Activated CD8-positive, alpha-beta T cell treated with anti-CD3 and anti-CD28 coated beads for 36 hours (primary cell): ENCODE measurements around the gene GOLGA6B. TPM values are rescaled to one million over a fixed set of nuclear protein-coding genes. Genes with fewer than 3 reads are reported as not detected.
"Not testable (repeated sequence)": the region's sequence is repeated elsewhere in the genome, so short reads cannot be mapped to it uniquely, and the experiment has no call there.

Experiments
- ATAC-seq: fragments of 200-7000 bp; cut with Tn5 transposase; one replicate; pipeline ENCODE4 v1.10.0; 2021; ENCODE audit warnings: mild to moderate bottlenecking, moderate library complexity
- CTCF ChIA-PET: fragments of 350-600 bp; sonication (Branson Sonifier 250); formaldehyde crosslinking; loops from one replicate; lab custom pipeline; 2021; ENCODE audit warnings: antibody characterized with exemption; lab: Charles Lee
- POLR2A ChIA-PET: fragments of 350-600 bp; sonication (Branson Sonifier 250); formaldehyde crosslinking; loops from one replicate; lab custom pipeline; 2021; ENCODE audit warnings: antibody characterized with exemption; lab: Charles Lee
- DNase-seq: peaks from one replicate; pipeline ENCODE4 v3.0.0-alpha.2; 2020
- H3K27ac Mint-ChIP-seq: one replicate; pipeline ENCODE4 v1.8.0; 2021; ENCODE audit warnings: mild to moderate bottlenecking, mixed read lengths
- H3K27me3 Mint-ChIP-seq: one replicate; pipeline ENCODE4 v1.8.0; 2021; ENCODE audit warnings: mixed read lengths
- H3K36me3 Mint-ChIP-seq: one replicate; pipeline ENCODE4 v1.8.0; 2021; ENCODE audit warnings: low read depth, mixed read lengths
- H3K4me1 Mint-ChIP-seq: one replicate; pipeline ENCODE4 v1.8.0; 2021; ENCODE audit warnings: low read depth, mixed read lengths
- H3K4me3 Mint-ChIP-seq: one replicate; pipeline ENCODE4 v1.8.0; 2021; ENCODE audit warnings: mild to moderate bottlenecking, moderate library complexity, mixed read lengths
- H3K9me3 Mint-ChIP-seq: one replicate; pipeline ENCODE4 v1.8.0; 2021; ENCODE audit warnings: mixed read lengths
- CTCF ChIP-seq: fragments of 200-600 bp; IDR thresholded peaks from one replicate; pipeline ENCODE4 v1.8.0; 2022; ENCODE audit warnings: antibody characterized with exemption, mild to moderate bottlenecking
- intact Hi-C: fragments of 100-400 bp; cut with micrococcal nuclease; formaldehyde crosslinking; loops from one replicate; pipeline ENCODE4 v1.10.0; 2022
- total RNA-seq, 2 experiments: library from RNA; stranded (reverse); gene quantifications; one replicate each; pipeline ENCODE4 v1.2.3, GENCODE V29; 2021

The GOLGA6B gene, protein sequence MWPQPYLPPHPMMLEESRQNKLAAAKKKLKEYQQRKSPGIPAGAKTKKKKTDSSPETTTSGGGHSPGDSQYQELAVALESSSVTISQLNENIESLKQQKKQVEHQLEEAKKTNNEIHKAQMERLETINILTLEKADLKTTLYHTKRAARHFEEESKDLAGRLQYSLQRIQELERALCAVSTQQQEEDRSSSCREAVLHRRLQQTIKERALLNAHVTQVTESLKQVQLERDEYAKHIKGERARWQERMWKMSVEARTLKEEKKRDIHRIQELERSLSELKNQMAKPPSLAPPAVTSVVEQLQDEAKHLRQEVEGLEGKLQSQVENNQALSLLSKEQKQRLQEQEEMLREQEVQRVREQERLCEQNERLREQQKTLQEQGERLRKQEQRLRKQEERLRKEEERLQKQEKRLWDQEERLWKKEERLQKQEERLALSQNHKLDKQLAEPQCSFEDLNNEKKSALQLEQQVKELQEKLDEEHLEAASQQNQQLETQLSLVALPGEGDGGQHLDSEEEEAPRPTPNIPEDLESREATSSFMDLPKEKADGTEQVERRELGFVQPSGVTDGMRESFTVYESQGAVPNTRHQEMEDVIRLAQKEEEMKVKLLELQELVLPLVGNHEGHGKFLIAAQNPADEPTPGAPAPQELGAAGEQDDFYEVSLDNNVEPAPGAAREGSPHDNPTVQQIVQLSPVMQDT
- total RNA-seq, result not detected

DNA sequence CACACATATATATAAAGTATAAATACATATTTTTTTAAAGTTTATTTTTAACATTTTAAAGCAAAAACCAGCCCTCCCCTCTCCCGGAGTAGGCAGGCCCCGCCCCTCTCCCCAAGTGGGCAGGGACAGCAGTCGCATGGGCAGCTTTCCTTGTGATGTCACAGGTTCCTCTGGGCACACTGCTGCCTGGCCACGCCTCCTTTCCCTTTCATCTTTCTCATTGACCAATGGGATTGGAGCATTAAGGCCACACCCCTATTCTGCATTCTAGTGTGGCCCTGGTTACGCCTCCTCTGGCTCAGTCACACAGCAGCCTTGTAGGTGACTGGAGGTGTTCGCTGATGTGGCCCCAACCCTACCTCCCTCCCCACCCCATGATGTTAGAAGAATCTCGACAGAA is at the start of gene GOLGA6B:
Gene GOLGA6B, plus strand, starts transcription at position 301 of the 400 bp plus-strand sequence. Its CDS starts 41 bp downstream, at position 342.
- CTCF ChIA-PET, ATAC-seq, H3K27ac Mint-ChIP-seq, intact Hi-C loops, H3K4me1 Mint-ChIP-seq, POLR2A ChIA-PET, H3K9me3 Mint-ChIP-seq, H3K4me3 Mint-ChIP-seq, H3K36me3 Mint-ChIP-seq, DNase-seq, H3K27me3 Mint-ChIP-seq: not testable (repeated sequence)

- no peaks in the 10 kb centered on the region for H3K27me3 Mint-ChIP-seq
- TF ChIP-seq CTCF, result no peak
- no peaks in the 10 kb centered on the region for H3K36me3 Mint-ChIP-seq
- DNase-seq (no peak), ATAC-seq (no peak)
- H3K27ac Mint-ChIP-seq, result no peak overlapping the region
- intact Hi-C loops, result no loop called here
- no peak overlapping the region for H3K4me3 Mint-ChIP-seq
- POLR2A ChIA-PET, result no interaction called here
- H3K9me3 Mint-ChIP-seq, result no peaks in the 10 kb centered on the region
- CTCF ChIA-PET, result no interaction called here
- no peaks in the 10 kb centered on the region for H3K4me1 Mint-ChIP-seq
These were observed 49.7 kb upstream of the GOLGA6B start for GRCh38 chr15:72604794-72605193.

GRCh38 chr15:72608084-72608483 is 46.4 kb upstream of the GOLGA6B start:
- H3K36me3 Mint-ChIP-seq, H3K4me3 Mint-ChIP-seq, intact Hi-C loops, H3K27me3 Mint-ChIP-seq, H3K9me3 Mint-ChIP-seq, H3K27ac Mint-ChIP-seq, POLR2A ChIA-PET, CTCF ChIA-PET, H3K4me1 Mint-ChIP-seq, ATAC-seq, DNase-seq: not testable (repeated sequence)

- DNase-seq, result no peak
- POLR2A ChIA-PET, result no interaction called here
- ATAC-seq, result no peak
- CTCF ChIA-PET, result interaction anchor here (2.1 kb wide), 1 partner anchor 10 kb away, joined by 11 read pairs; no protein-coding TSS in a partner anchor
- Mint-ChIP-seq H3K36me3 (no peaks in the 10 kb centered on the region), H3K27ac (no peak overlapping the region), H3K27me3 (no peaks in the 10 kb centered on the region), H3K9me3 (no peaks in the 10 kb centered on the region), H3K4me1 (no peaks in the 10 kb centered on the region), H3K4me3 (no peak overlapping the region)
- intact Hi-C loops, result no loop called here
- TF ChIP-seq CTCF, result no peak
These were observed 44.6 kb upstream of the GOLGA6B start for GRCh38 chr15:72609862-72610261.

- H3K9me3 Mint-ChIP-seq, ATAC-seq, intact Hi-C loops, H3K36me3 Mint-ChIP-seq, DNase-seq, H3K27ac Mint-ChIP-seq, H3K4me3 Mint-ChIP-seq, POLR2A ChIA-PET, H3K27me3 Mint-ChIP-seq: not testable (repeated sequence)
- H3K4me1 Mint-ChIP-seq, result peaks cover 11% of the 10 kb centered on the region
- CTCF ChIA-PET, result interaction anchor here (1.5 kb wide), 1 partner anchor 12 kb away, joined by 8 read pairs; no protein-coding TSS in a partner anchor
These were observed 42.2 kb upstream of the GOLGA6B start for GRCh38 chr15:72612324-72612723.

DNA sequence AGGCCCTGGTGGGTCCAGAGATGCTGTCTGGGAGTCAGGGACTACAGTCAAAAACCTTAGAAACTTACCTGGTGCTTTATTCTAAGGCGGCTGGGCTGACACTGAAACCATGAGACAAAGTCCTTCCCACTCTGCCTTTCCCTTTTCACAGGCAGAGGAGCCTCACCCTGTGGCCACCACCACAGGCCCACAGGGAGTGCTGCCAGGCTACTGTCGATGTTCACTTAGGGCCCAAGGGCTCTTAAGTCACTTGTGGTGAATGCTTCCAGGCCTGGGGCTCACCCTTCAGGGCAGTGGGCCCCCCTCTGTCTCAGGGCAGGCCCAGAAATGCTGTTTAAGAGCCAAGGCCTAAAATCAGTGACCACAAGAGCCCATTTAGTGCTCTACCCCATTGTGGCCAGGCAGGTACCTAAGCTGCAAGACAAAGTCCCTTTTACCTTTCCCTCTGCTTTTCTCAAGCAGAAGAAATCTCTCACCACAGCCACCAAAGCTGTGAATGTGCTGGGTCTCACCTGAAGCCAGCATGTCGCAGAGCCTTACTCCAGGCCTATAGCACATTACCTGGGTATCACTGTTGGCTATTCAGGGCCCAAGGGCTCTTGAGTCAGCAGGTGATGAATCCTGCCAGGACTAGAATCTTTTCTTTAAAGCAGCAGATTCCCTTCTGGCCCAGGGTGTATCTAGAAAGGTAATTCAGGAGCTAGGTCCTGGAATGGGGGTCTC is 39.5 kb upstream of the GOLGA6B start:
- ChIA-PET CTCF (no interaction called here), POLR2A (no interaction called here)
- no peaks in the 10 kb centered on the region for H3K9me3 Mint-ChIP-seq
- H3K27ac Mint-ChIP-seq, result no peak overlapping the region
- ATAC-seq, result no peak
- H3K4me1 Mint-ChIP-seq, result peaks cover 11% of the 10 kb centered on the region
- no peak for DNase-seq
- H3K27me3 Mint-ChIP-seq, result no peaks in the 10 kb centered on the region
- intact Hi-C loops, result no loop called here
- TF ChIP-seq CTCF, result no peak
- H3K36me3 Mint-ChIP-seq, result no peaks in the 10 kb centered on the region
- no peak overlapping the region for H3K4me3 Mint-ChIP-seq

GRCh38 chr15:72615533-72616233 is 38.8 kb upstream of the GOLGA6B start:
- H3K27me3 Mint-ChIP-seq, intact Hi-C loops, H3K27ac Mint-ChIP-seq, H3K36me3 Mint-ChIP-seq, H3K9me3 Mint-ChIP-seq, H3K4me3 Mint-ChIP-seq, CTCF ChIA-PET, POLR2A ChIA-PET: not testable (repeated sequence)
- H3K4me1 Mint-ChIP-seq, result peaks cover 11% of the 10 kb centered on the region
- peak; percentile 61 for DNase-seq
- peak; percentile 56 for ATAC-seq
